HG02642 (cell line): ENCODE data around the gene MZT2B.
A peak's percentile ranks its signal among the peaks of the same experiment; 100 is the strongest.
"Not testable (repeated sequence)": the region's sequence is repeated elsewhere in the genome, so short reads cannot be mapped to it uniquely, and the experiment has no call there.

Source experiments
- ATAC-seq: cut with Tn5 transposase; IDR thresholded peaks from one replicate; pipeline ENCODE4 v1.9.1; 2021; ENCODE audit warnings: mild to moderate bottlenecking; ENCODE audit not compliant: unreplicated experiment, poor library complexity

The MZT2B gene, protein sequence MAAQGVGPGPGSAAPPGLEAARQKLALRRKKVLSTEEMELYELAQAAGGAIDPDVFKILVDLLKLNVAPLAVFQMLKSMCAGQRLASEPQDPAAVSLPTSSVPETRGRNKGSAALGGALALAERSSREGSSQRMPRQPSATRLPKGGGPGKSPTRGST

DNA sequence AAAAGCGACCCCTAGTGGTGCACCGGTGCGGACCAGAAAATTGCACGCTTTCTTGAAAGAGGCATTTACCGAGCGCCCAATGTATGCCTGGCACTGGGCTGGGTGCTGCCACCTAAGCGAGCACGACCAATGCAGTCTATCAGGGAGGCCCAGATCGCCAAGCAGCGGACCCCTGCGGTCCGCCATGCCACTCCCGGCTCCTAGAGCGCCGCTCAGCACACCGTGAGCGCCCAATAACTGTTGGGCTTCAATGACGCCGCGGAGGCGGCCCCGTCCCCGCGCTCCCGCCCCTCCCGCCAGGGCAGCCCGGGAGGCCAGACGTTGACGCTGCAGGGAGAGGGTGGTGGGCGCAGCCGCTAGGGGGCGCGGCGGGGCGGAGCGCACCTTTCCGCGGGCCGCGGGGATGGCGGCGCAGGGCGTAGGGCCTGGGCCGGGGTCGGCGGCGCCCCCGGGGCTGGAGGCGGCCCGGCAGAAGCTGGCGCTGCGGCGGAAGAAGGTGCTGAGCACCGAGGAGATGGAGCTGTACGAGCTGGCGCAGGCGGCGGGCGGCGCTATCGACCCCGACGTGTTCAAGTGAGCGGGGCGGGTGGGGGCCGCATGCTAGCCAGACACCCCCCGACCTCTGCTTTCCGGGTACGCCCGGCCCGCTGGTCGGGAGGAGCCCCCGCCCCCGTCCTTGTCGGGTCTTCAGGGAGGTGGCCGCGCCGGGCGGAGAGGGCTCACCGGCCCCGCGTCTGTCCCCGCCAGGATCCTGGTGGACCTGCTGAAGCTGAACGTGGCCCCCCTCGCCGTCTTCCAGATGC, at the start of gene MZT2B:
Gene MZT2B, plus strand, starts transcription at position 383 of the 803 bp plus-strand sequence. Its CDS starts 21 bp downstream, at position 404.
- ATAC-seq, result peak; percentile 83

DNA sequence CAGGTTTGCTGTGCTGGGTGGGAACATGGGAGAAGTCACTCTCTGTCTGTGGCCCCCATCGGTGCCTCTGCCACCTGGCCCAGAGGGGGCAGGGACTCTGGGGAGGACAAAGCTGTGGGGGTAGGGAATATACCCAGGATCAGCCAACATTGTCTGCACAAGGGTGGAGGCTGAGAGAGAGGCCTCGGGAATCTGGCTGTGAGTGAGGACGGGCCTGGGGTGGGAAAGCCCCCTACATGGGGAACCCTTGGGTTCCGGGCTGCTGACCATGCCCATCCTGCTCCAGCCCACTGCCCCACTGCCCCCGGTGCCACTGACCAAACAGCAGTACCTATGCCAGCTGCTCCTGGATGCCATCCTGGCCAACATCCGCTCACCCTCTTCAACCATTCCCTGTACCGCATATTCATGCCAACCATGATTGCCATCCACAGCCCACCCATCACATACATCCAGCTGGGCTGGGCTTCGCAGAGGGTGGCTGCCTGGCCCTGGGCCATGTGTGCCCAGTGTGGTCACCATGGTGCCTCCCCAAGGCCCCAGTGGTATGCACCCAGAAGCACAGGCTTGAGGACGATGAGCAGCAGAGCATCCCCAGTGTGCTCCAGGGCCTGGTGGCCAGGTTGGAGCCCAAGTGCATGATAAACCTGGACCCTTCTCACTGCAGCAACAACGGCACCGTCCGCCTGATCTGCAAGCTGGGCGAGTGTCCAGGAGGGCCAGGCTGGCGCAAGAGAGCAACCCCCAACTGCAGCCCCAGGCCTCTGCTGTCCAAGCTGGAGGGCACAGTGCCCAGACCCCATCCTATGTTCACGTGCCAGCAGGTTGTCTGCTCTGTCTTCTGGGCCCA, 46.1 kb upstream of the MZT2B start:
- ATAC-seq, result no peak

GRCh38 chr2:130136546-130136945, 45.5 kb upstream of the MZT2B start:
- ATAC-seq, result not testable (repeated sequence)

DNA sequence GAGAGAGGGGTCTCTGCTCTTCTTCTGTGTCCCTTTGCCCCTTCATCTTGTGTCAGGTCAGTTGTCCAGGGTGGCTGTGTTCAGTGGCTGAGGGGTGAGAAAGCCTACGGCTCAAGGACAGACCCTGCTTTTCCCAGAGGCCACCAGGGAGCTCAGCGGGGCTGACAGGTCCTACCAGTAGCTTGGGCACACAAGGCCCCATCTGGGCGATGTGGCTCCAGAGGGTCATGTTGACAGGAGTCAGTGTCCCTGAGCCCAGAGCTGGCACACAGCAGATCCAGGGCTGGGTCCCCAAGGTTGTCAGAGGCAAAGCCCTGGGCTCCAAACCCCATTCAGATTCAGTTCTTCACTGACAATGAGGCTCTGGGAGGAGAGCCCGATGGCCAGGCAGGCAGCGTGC, 44.9 kb upstream of the MZT2B start:
- ATAC-seq, result not testable (repeated sequence)

DNA sequence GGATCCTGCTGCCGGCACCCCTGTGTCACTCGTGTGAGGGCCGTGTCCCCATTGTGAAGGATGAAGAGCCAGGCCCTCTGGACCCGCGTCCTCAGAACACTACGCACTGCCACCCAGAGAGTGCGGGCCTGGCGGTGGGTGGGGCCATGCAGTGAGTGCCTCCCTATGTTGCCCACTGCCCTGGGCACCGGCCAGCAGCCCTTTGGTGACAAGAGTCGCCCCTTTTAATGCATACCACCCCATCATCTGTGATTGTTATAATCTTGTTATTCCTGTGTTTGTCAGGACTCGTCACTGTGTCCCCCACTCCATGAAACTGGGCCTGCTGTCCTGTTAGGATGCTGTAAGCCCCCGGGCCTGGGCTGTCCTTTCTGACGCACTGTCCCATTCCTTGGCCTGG, 43.7 kb upstream of the MZT2B start:
- ATAC-seq, result not testable (repeated sequence)

GRCh38 chr2:130138841-130139251, 43.2 kb upstream of the MZT2B start:
- ATAC-seq, result not testable (repeated sequence)

- not testable (repeated sequence) for ATAC-seq
These were observed 42.5 kb upstream of the MZT2B start for GRCh38 chr2:130139331-130140280.

GRCh38 chr2:130140516-130140915, 41.5 kb upstream of the MZT2B start:
- not testable (repeated sequence) for ATAC-seq

- ATAC-seq, result not testable (repeated sequence)
These were observed 41.1 kb upstream of the MZT2B start for GRCh38 chr2:130141002-130141401.

GRCh38 chr2:130141645-130142370, 40.3 kb upstream of the MZT2B start:
- not testable (repeated sequence) for ATAC-seq

GRCh38 chr2:130142396-130143265, 39.4 kb upstream of the MZT2B start:
- not testable (repeated sequence) for ATAC-seq

DNA sequence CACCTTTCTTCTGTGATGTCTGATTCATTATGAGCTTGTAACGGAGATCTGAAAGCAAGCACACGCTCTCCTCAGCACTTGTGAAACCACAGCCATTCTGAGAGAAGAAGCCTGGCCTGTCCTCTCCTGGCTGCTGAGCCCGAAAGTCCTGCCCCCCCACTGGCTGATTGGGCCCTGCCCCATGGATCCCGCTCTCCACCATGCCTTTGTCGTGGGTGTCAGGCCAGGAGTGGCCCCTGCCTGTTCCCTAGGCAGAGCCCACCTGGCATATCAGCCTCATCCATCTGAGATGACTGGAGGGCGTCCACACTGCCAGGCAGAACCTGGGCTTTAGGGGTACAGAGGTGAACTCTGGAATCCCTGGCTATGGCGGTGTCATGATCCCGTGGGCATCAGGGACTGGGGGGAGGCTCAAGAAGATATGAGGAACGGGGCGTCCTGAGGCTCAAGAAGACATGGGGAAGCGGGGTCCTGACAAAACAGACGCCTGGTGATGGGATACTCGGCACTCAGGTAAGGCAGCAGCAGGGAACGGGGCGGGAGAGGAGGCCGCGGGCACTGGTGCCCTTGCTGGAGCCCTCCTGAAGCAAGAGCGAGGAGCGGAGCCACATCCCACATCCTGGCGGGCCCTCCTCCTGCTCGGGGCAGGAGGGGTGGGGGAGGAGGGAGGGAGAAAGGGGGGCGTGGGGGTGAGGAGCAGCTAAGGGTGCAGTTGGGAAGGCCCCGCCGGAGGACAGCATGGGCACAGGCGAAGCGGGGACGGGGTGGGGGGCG, 38.6 kb upstream of the MZT2B start:
- ATAC-seq, result not testable (repeated sequence)

DNA sequence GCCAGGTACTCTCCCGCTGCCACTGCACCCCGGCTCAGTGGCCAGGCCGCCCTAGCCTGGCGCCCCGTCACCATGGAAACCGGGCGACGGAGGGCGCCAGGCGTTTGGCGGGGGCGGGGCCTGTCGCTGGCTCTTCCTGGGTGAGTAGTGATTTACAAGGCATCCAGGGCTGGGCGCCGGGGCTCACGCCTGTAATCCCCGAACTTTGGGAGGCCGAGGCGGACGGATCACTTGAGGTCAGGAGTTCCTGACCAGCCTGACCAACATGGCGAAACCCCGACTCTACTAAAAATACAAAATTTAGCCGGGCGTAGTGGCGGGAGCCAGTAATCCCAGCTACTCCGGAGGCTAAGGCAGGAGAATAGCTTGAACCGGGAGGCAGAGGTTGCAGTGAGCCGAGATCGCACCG, 37.1 kb upstream of the MZT2B start, which contains the start of gene CCDC74B:
Gene CCDC74B, minus strand, starts transcription at position 107 of the 409 bp plus-strand sequence. CDS start 116 bp downstream, outside the sequence.
- peak; percentile 94 for ATAC-seq

DNA sequence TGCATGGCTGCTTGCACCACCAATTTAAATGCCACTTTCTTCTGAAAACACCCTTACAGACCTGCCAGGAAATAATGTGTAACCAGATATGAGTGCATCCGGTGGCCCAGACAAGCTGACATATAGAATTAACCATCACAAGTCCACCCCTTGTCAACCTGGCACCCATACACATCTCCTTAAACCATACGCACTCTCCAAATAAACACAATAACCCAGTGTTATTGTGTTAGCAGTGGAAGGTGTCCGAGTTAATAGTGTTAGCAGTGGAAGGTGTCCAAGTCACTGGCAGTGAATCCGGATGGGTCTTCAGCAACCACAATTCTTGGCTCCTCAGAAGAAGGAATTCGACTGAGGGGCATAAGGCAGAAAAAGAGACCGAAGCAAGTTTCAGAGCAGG, 33.5 kb upstream of the MZT2B start:
- not testable (repeated sequence) for ATAC-seq

DNA sequence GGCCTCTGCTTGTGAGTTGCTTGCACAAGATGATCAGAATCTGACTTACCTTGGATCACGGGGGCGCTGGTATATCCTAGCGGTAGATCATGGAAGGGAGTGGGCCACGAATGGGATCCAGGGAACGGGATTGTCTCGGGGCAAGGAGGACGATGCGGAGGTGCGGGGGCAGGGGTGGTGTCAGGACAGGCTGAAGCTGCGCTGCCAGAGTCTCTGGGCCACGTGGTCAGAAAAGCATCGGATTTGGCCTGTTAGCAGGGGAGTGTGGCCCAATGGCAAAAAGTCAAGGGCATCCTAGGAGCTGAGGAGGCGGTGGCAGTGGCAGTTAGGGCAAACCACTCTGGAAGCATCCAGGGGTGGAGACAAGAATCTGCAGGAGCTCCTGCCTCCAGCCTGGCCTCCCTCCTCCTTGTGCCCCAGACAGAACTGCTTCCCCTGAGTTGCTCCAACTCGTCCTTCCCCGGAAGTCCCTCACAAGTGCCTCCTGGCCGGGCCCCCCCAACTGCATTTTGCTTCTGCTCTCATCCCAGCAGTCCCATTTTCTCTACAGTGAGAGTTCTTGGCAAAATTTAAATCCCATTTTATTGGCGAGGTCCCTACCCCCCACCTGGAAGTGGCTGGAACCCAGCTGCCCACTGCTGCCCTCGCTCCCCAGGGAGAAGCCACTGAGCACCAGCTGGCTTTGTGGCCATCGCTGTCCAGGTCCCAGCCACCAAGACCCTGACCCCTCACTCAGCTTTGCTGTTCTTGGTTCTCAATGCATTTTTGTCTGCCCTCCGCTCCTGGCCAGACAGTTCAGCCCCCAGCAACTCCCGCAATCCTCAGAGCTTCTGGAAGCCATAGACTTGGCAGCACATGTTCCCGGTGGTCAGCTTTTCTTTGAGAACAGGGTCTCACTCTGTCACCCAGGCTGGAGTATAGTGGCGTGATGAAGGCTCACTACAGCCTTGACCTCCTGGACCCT, 31.6 kb upstream of the MZT2B start:
- no peak for ATAC-seq

DNA sequence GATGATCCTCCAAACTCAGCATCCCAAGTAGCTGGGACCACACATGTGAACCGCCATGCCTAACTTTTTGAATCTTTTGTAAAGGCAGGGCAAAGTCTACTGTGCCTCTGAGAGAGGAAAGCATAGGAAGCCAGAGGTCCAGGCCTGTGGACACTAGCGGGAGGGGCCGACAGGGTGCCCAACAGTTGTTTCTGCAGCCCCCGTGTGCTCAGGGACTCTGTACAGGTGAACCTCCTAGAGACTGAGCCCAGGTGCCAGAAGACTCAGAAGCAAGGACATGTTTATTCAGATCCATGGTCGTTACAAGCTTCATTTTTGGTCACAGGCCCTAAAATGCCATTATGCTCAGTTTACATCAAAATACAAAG, 30.9 kb upstream of the MZT2B start:
- not testable (repeated sequence) for ATAC-seq
